ELR (cell line): ENCODE data around the gene RNF4.

Experiments
- DNase-seq: peaks from one replicate; pipeline ENCODE4 v3.0.0-alpha.2; 2015; ENCODE audit warnings: low read depth

RNF4 gene

GRCh38 chr4:2468456-2469191, at the start of gene RNF4:
Gene RNF4, plus strand, starts transcription at chr4:2469106. Its CDS starts 21,388 bp downstream, at chr4:2490494.
- DNase-seq: peak; percentile 97

- no peak for DNase-seq
Measured at GRCh38 chr4:2419814-2420213, 49.1 kb upstream of the RNF4 start.

- DNase-seq: no peak
Measured at GRCh38 chr4:2421928-2422327, 47.0 kb upstream of the RNF4 start.

GRCh38 chr4:2423066-2423465, 45.8 kb upstream of the RNF4 start:
- DNase-seq: no peak

GRCh38 chr4:2423695-2424094, 45.2 kb upstream of the RNF4 start:
- no peak for DNase-seq

- peak; percentile 29 for DNase-seq
Measured at GRCh38 chr4:2424581-2424980, 44.3 kb upstream of the RNF4 start.

GRCh38 chr4:2425386-2426068, 43.4 kb upstream of the RNF4 start:
- DNase-seq: no peak

GRCh38 chr4:2426069-2426397, 42.9 kb upstream of the RNF4 start:
- DNase-seq: no peak

GRCh38 chr4:2426711-2427275, 42.1 kb upstream of the RNF4 start:
- DNase-seq: no peak

GRCh38 chr4:2427383-2428334, 41.2 kb upstream of the RNF4 start:
- no peak for DNase-seq

- DNase-seq: no peak
Measured at GRCh38 chr4:2428496-2429213, 40.3 kb upstream of the RNF4 start.

GRCh38 chr4:2429945-2430757, 38.8 kb upstream of the RNF4 start:
- peak; percentile 23 for DNase-seq

- no peak for DNase-seq
Measured at GRCh38 chr4:2432004-2432403, 36.9 kb upstream of the RNF4 start.

GRCh38 chr4:2432991-2433530, 35.8 kb upstream of the RNF4 start:
- DNase-seq: peak; percentile 79

- no peak for DNase-seq
Measured at GRCh38 chr4:2433609-2434350, 35.1 kb upstream of the RNF4 start.

GRCh38 chr4:2434420-2434819, 34.5 kb upstream of the RNF4 start:
- no peak for DNase-seq

- peak; percentile 12 for DNase-seq
Measured at GRCh38 chr4:2436301-2436700, 32.6 kb upstream of the RNF4 start.

- DNase-seq: no peak
Measured at GRCh38 chr4:2436761-2437474, 32.0 kb upstream of the RNF4 start.
